HG03196 (cell line): ENCODE measurements around the gene RASGRF1.

Source experiments
- ATAC-seq: cut with Tn5 transposase; IDR thresholded peaks from one replicate; pipeline ENCODE4 v1.9.1; 2021; ENCODE audit not compliant: unreplicated experiment

RASGRF1 gene

GRCh38 chr15:79068790-79069189, 21.8 kb downstream of the RASGRF1 start:
- no peak for ATAC-seq

GRCh38 chr15:79067969-79068368, 22.6 kb downstream of the RASGRF1 start:
- no peak for ATAC-seq

- ATAC-seq: no peak
Measured at GRCh38 chr15:79067072-79067833, 23.3 kb downstream of the RASGRF1 start.

- ATAC-seq: no peak
Measured at GRCh38 chr15:79066391-79067071, 24.0 kb downstream of the RASGRF1 start.

GRCh38 chr15:79065706-79066376, 24.7 kb downstream of the RASGRF1 start:
- no peak for ATAC-seq

GRCh38 chr15:79065361-79065705, 25.2 kb downstream of the RASGRF1 start:
- ATAC-seq: no peak

GRCh38 chr15:79064496-79064895, 26.1 kb downstream of the RASGRF1 start:
- ATAC-seq: no peak

GRCh38 chr15:79060175-79060574, 30.4 kb downstream of the RASGRF1 start:
- no peak for ATAC-seq

- no peak for ATAC-seq
Measured at GRCh38 chr15:79059081-79059572, 31.5 kb downstream of the RASGRF1 start.

GRCh38 chr15:79058260-79058850, 32.2 kb downstream of the RASGRF1 start:
- no peak for ATAC-seq

GRCh38 chr15:79057050-79057449, 33.5 kb downstream of the RASGRF1 start:
- no peak for ATAC-seq

- no peak for ATAC-seq
Measured at GRCh38 chr15:79054350-79054749, 36.2 kb downstream of the RASGRF1 start.

GRCh38 chr15:79053894-79054293, 36.7 kb downstream of the RASGRF1 start:
- no peak for ATAC-seq

GRCh38 chr15:79051941-79052731, 38.4 kb downstream of the RASGRF1 start:
- no peak for ATAC-seq

GRCh38 chr15:79051029-79051428, 39.6 kb downstream of the RASGRF1 start:
- ATAC-seq: no peak

- no peak for ATAC-seq
Measured at GRCh38 chr15:79050341-79050740, 40.2 kb downstream of the RASGRF1 start.

- no peak for ATAC-seq
Measured at GRCh38 chr15:79049416-79049815, 41.2 kb downstream of the RASGRF1 start.

- ATAC-seq: no peak
Measured at GRCh38 chr15:79047676-79048439, 42.7 kb downstream of the RASGRF1 start.

- ATAC-seq: no peak
Measured at GRCh38 chr15:79046691-79047404, 43.7 kb downstream of the RASGRF1 start.
